Activated CD4-positive, alpha-beta memory T cell treated with anti-CD3 and anti-CD28 coated beads, Interleukin-2, amount 10 ng/mL, durations not matched to agents 7 days and 5 days (primary cell): ENCODE data around the gene LIMS2. TPM values are rescaled to one million over a fixed set of nuclear protein-coding genes. Genes with fewer than 3 reads are reported as not detected.

Experiments used
- CTCF ChIA-PET: fragments of 350-600 bp; sonication (Branson Sonifier 250); formaldehyde crosslinking; loops from one replicate; lab custom pipeline; 2021; ENCODE audit warnings: antibody characterized with exemption, inconsistent platforms; lab: Charles Lee
- POLR2A ChIA-PET: fragments of 350-600 bp; sonication (Branson Sonifier 250); formaldehyde crosslinking; loops from one replicate; lab custom pipeline; 2021; ENCODE audit warnings: antibody characterized with exemption; lab: Charles Lee
- DNase-seq: peaks from one replicate; pipeline ENCODE4 v3.0.0-alpha.2; 2020
- H3K27ac Mint-ChIP-seq: one replicate; pipeline ENCODE4 v1.8.0; 2021; ENCODE audit warnings: mild to moderate bottlenecking, mixed read lengths
- H3K27me3 Mint-ChIP-seq: one replicate; pipeline ENCODE4 v1.8.0; 2021; ENCODE audit warnings: mixed read lengths
- H3K36me3 Mint-ChIP-seq: one replicate; pipeline ENCODE4 v1.8.0; 2021; ENCODE audit warnings: low read depth, mixed read lengths
- H3K4me1 Mint-ChIP-seq: one replicate; pipeline ENCODE4 v1.8.0; 2021; ENCODE audit warnings: mixed read lengths
- H3K4me3 Mint-ChIP-seq: one replicate; pipeline ENCODE4 v1.8.0; 2021; ENCODE audit warnings: mild to moderate bottlenecking, mixed read lengths
- H3K9me3 Mint-ChIP-seq: one replicate; pipeline ENCODE4 v1.8.0; 2021; ENCODE audit warnings: mixed read lengths
- total RNA-seq, 2 experiments: library from RNA; stranded (reverse); gene quantifications; one replicate each; pipeline ENCODE4 v1.2.3, GENCODE V29; 2021

Gene LIMS2
- total RNA-seq, 2 experiments from 2014 or later, result 15.0 to 15.5 TPM

DNA sequence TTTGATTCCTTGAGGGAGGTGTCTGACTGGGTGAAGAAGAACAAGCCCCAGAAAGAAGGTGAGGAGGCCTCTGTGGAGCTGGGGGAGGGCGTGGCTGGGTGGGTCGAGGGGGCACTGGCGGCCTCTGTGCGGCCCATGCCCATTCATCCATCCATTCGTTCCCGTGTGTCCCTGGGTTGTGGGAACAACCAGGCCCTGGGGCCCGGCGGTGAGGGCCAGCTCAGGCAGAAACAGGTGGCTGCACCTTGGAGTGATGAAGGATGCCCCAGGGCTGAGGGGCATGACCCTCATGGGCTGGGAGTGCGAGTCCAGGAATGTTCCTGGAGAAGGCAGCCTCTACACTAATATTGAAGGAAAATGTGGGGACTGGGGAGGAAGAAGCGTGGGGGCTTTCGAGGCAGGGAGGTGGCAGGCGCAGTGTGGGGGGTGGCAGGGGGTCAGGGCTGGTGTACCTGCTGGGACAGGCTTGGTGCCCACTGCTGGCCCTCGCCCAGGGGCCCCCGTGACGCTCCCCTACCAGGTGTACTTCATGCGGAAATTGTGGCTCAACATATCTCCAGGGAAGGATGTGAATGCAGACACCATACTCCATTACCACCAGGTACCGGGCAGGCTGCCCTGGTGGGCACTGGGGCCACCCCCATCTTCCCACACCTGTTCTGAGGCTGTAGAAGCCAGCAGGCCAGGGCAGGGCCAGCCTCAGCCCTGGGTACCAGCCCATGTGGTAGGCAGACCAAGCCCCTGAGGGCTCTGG is 40.5 kb downstream of the LIMS2 start:
- H3K27me3 Mint-ChIP-seq, result no peaks in the 10 kb centered on the region
- H3K36me3 Mint-ChIP-seq, result no peaks in the 10 kb centered on the region
- peaks cover 29% of the 10 kb centered on the region for H3K4me1 Mint-ChIP-seq
- no peak overlapping the region for H3K4me3 Mint-ChIP-seq
- H3K9me3 Mint-ChIP-seq, result no peaks in the 10 kb centered on the region
- ChIA-PET CTCF (no interaction called here), POLR2A (no interaction called here)
- no peak overlapping the region for H3K27ac Mint-ChIP-seq
- DNase-seq, result no peak

DNA sequence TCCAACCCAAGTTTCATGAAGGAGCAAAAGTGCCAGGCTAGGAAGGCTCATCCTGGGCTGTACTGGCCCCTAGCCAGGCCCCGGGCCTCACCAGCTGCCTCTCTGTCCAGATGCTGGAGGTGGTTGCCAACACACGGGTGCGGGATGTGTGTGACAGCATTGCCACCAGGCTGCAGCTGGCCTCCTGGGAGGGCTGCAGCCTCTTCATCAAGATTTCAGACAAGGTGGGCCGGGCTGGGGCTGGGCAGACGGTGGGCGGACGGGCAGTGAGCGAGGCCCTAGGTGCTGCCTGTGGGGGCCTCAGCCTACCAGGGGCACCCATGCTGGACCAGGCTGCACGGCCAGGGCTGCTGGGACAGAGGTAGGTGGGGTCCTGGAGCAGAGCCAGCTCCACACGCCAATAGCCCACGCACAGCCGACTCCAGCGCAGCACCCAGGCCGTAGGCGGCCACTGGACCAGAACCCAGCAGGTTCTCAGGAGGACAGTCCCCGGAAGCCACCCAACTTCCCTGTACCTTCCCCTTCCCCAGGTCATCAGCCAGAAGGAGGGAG is 41.2 kb downstream of the LIMS2 start:
- CTCF ChIA-PET, result no interaction called here
- POLR2A ChIA-PET, result no interaction called here
- no peaks in the 10 kb centered on the region for H3K27me3 Mint-ChIP-seq
- no peak overlapping the region for H3K4me3 Mint-ChIP-seq
- no peaks in the 10 kb centered on the region for H3K9me3 Mint-ChIP-seq
- H3K27ac Mint-ChIP-seq, result no peak overlapping the region
- H3K36me3 Mint-ChIP-seq, result no peaks in the 10 kb centered on the region
- H3K4me1 Mint-ChIP-seq, result peaks cover 26% of the 10 kb centered on the region
- DNase-seq, result no peak

DNA sequence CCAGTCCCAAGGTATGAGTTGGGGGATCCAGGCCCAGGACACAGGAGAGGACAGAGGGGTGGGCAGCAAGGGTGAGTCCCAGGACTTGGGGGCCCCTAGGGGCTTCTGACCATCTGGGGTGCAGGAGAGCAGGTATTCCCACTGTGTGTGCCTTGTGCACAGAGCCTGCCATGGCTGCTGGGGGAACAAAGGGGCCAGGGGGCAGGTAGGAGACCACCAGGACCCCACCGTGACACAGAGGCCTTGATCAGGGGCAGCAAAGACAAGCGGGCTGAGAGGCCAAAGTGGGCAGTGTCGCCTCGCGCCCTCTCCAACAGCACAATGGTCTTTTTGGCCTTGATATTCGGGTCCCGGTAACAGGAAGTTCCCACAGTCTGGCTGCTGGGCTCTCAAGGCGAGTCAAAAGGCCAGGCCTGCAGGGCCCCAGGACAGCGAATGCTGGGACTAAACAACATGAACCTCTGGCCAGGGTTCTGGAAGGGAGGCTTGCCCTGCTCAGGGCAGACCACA is 41.7 kb downstream of the LIMS2 start:
- no peaks in the 10 kb centered on the region for H3K27me3 Mint-ChIP-seq
- peaks cover 20% of the 10 kb centered on the region for H3K4me1 Mint-ChIP-seq
- H3K9me3 Mint-ChIP-seq, result no peaks in the 10 kb centered on the region
- POLR2A ChIA-PET, result no interaction called here
- H3K4me3 Mint-ChIP-seq, result no peak overlapping the region
- CTCF ChIA-PET, result no interaction called here
- H3K27ac Mint-ChIP-seq, result no peak overlapping the region
- no peaks in the 10 kb centered on the region for H3K36me3 Mint-ChIP-seq
- DNase-seq, result no peak

DNA sequence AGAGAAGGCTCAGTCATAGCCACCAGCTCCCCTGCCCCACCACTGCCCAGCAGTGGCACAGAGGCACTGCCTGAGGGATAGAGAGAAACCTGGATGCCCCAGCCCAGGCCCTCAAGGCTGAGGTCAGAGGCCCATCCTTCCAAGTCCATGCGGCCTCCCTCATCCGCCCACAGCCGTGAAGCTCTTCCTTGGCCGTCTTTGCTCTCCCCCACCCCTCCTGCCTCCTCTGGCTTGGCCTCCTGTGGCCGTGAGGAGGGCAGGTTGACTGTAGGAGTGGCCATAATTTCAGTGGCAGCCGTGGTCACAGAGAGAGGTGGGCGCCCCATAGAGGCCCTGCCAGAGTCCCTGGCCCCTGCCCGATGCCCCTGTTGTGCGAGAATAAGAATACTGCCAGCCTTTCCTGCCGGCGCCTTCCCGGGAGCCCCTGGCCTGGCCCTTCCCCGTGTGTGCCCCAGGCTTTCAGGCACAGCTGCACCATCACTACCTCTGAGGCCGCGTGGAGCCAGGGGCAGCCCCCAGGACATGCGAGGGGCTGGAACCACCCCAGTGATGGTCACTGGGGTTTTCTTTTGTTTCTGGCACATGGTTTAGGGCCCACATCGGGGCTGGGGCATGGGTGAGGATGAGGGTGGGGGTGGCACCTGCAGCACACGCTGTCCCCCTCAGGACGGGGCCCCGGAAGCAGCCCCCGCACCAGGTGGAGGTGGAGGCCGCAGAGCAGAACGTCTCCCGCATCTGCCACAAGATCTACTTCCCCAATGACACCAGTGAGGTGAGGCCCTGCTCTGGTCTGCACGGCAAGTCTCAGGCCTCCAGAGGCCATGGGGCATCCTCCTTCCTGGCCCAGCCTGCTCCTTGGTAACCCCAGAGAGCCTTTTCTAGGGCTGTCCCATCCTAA is 42.5 kb downstream of the LIMS2 start:
- Mint-ChIP-seq H3K4me3 (no peak overlapping the region), H3K36me3 (no peaks in the 10 kb centered on the region), H3K9me3 (no peaks in the 10 kb centered on the region), H3K4me1 (peaks cover 13% of the 10 kb centered on the region), H3K27me3 (no peaks in the 10 kb centered on the region), H3K27ac (no peak overlapping the region)
- no peak for DNase-seq
- CTCF ChIA-PET, result interaction anchor here (1.1 kb wide), 1 partner anchor 17 kb away, joined by 4 read pairs; no protein-coding TSS in a partner anchor
- POLR2A ChIA-PET, result no interaction called here

DNA sequence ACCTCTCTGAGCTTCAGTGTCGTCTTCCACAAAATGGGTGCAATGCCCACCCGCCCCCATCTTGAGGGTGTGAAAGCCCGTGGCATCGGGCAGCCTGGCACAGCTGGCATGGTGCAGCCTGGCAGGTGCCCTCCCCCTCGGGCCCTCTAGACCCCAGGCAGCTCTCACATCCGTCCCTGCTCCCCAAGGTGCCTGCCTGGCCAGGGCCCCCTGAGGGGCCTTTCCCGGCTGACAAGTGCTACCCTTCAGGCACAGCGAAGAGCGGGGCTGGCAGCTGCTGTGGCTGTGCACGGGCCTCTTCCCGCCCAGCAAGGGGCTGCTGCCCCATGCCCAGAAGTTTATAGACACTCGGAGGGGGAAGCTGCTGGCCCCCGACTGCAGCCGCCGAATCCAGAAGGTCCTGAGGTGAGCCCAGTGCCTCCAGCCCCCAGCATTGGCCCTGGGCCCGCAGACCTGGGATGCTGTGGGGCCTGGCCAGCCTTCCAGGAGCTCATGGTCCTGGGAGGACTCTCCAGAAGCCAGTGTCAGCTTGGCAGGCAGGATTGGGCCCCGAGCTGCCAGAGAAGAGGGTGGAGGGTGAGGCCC is 43.2 kb downstream of the LIMS2 start:
- CTCF ChIA-PET, result interaction anchor here (1.1 kb wide), 1 partner anchor 18 kb away, joined by 4 read pairs; no protein-coding TSS in a partner anchor
- H3K4me1 Mint-ChIP-seq, result peaks cover 7% of the 10 kb centered on the region
- H3K27ac Mint-ChIP-seq, result no peak overlapping the region
- H3K4me3 Mint-ChIP-seq, result no peak overlapping the region
- H3K36me3 Mint-ChIP-seq, result no peaks in the 10 kb centered on the region
- DNase-seq, result no peak
- no peaks in the 10 kb centered on the region for H3K27me3 Mint-ChIP-seq
- H3K9me3 Mint-ChIP-seq, result no peaks in the 10 kb centered on the region
- POLR2A ChIA-PET, result interaction anchor here (1.2 kb wide), 1 partner anchor 39 kb away, joined by 3 read pairs; no protein-coding TSS in a partner anchor

DNA sequence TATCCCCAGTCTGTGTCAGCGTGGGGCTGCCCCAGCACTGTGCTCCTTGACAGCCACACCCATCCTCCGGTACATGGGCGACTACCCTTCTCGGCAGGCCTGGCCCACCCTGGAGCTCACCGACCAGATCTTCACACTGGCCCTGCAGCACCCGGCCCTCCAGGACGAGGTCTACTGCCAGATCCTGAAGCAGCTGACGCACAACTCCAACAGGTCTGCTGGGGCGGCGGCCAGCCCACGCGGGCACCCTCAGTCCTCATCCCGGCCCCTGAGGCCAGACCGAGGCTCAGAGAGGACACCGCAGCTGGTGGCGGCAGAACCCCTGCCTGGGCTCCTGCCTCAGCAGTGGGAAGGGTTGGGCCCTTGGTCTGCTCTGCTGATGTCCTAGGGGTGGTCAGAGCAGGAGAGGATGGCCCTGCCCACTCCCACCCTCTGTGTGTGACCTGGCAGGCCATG is 43.8 kb downstream of the LIMS2 start:
- ChIA-PET POLR2A (interaction anchor here (1.2 kb wide), 1 partner anchor 39 kb away, joined by 3 read pairs; no protein-coding TSS in a partner anchor), CTCF (interaction anchor here (1.1 kb wide), 1 partner anchor 18 kb away, joined by 4 read pairs; no protein-coding TSS in a partner anchor)
- peaks cover 4% of the 10 kb centered on the region for H3K4me1 Mint-ChIP-seq
- no peak overlapping the region for H3K27ac Mint-ChIP-seq
- H3K27me3 Mint-ChIP-seq, result no peaks in the 10 kb centered on the region
- no peak overlapping the region for H3K4me3 Mint-ChIP-seq
- no peaks in the 10 kb centered on the region for H3K36me3 Mint-ChIP-seq
- no peak for DNase-seq
- H3K9me3 Mint-ChIP-seq, result no peaks in the 10 kb centered on the region

DNA sequence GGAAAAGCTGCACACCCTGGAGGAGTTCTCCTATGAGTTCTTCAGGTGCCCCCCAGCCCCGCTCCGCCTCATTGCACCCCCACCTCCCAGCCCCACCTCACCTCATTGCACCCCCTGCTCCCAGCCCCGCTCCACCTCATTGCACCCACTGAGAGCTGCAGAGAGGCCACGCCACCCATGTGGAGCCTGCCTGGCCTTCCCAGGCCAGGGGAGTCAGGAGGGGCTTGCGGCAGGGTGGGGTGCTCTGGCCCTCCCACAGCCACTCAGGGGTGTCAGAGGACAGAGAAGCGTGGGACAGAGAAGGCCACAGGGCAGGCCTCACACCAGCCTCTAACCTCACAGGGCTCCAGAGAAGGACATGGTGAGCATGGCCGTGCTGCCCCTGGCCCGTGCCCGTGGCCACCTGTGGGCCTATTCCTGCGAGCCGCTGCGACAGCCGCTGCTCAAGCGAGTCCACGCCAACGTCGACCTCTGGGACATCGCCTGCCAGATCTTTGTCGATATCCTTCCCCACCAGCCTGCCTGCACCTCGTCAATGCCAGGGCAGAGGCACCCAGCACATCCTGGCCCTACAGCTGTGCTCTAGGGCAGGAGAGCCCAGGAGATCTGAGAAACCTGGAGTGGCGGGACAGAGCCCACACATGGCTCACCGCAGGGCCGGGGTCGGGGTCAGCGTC is 44.3 kb downstream of the LIMS2 start:
- ChIA-PET POLR2A (interaction anchor here (1.2 kb wide), 1 partner anchor 38 kb away, joined by 3 read pairs; no protein-coding TSS in a partner anchor), CTCF (no interaction called here)
- no peaks in the 10 kb centered on the region for H3K9me3 Mint-ChIP-seq
- no peak overlapping the region for H3K27ac Mint-ChIP-seq
- no peaks in the 10 kb centered on the region for H3K4me1 Mint-ChIP-seq
- no peaks in the 10 kb centered on the region for H3K36me3 Mint-ChIP-seq
- H3K4me3 Mint-ChIP-seq, result no peak overlapping the region
- no peaks in the 10 kb centered on the region for H3K27me3 Mint-ChIP-seq
- DNase-seq, result no peak

DNA sequence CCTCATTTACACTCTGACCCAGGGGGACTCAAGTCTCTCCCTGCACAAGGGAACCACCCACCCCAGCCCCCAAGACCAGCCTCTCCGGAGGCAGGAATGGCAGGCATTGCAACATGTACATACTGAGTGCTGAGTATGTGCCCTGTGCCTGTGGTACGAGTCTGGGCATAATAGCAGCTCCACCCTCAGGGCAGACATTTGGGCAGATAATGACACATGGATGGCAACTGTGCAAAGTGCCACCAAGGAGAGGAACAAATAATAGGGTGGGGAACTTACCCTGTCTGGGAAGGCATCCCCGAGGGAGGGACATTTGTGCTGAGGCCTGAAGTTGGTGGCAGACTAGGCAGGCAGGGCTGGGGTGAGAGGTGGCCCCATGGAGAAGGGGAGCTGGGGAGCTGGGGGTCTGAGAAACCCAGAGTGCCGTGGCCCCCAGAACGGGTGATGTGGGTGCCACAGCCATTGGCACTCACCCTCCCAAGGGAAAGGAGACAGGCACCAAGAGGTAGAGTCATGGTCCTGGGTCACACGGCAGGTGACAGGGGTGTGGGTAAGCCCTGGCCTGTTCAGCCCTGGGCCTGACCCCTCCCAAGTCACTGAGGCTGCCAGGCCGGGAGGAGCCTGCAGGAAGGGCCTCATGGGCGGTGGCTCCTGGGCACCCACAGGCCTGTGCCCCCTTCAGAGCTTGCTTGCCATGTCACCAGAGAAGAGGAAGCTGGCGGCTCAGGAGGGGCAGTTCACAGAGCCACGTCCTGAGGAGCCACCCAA is 45.0 kb downstream of the LIMS2 start:
- Mint-ChIP-seq H3K27me3 (no peaks in the 10 kb centered on the region), H3K4me3 (no peak overlapping the region), H3K4me1 (no peaks in the 10 kb centered on the region), H3K9me3 (no peaks in the 10 kb centered on the region), H3K27ac (no peak overlapping the region), H3K36me3 (no peaks in the 10 kb centered on the region)
- POLR2A ChIA-PET, result no interaction called here
- CTCF ChIA-PET, result interaction anchor here (1.1 kb wide), 1 partner anchor 20 kb away, joined by 3 read pairs; no protein-coding TSS in a partner anchor
- no peak for DNase-seq

DNA sequence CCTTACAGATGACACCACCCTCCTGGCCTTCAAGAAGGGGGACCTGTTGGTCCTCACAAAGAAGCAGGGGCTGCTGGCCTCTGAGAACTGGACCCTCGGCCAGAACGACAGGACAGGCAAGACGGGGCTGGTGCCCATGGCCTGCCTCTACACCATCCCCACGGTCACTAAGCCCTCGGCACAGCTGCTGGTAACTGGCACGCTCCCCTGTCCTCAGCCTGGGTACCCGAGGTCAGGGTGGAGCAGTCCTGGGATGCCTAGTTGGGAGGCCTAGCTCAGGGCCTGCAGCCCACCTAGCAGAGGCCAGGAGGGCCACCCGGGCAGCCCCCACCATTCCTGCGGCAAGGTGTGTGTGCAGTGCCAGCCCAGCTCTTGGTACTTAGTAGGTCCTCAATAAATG is 45.7 kb downstream of the LIMS2 start:
- Mint-ChIP-seq H3K36me3 (no peaks in the 10 kb centered on the region), H3K4me3 (no peak overlapping the region), H3K27ac (no peak overlapping the region), H3K9me3 (no peaks in the 10 kb centered on the region), H3K4me1 (no peaks in the 10 kb centered on the region), H3K27me3 (no peaks in the 10 kb centered on the region)
- DNase-seq, result no peak
- ChIA-PET POLR2A (no interaction called here), CTCF (interaction anchor here (1.1 kb wide), 1 partner anchor 21 kb away, joined by 3 read pairs; no protein-coding TSS in a partner anchor)

DNA sequence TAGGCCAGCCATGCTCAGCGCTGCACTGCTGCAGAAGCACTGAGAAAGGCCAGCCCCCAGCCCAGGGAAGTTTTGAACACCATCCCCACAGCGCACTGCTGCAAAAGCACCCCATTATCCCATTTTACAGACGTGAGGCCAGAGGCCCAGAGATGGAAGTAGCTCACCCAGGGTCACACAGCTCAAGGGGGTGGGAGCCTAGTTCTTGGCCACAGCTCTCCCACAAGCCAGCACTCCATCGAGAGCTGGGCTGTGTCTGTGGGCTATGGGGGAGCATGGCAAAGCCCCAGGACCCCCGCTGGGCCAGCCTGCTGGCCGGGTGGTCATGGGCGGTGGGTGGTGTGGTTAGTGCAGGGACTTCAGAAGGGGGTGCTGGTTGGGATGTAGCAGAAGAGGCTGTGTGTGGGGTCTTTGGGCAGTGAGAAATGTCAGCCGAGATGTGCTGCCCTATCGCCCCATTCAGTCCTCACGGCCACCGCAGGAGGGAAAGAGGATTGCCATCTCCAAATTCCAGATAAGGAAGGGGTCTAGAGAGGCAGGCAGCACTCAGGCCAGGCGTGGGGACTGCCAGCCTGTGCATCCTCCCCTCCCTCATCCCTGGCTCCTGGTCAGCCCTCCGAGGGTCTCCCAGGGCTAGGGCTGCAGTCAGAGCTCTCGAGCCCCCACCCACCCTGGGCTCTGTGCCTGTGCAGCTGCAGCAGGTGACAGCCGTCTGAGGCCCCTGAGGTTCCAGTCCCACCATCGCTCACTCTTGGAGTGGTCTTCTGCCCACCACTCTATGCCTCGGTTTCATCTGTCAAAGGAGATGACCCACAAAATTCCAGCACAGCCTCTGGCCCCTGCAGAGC is 46.3 kb downstream of the LIMS2 start:
- no peaks in the 10 kb centered on the region for H3K36me3 Mint-ChIP-seq
- no peaks in the 10 kb centered on the region for H3K4me1 Mint-ChIP-seq
- H3K9me3 Mint-ChIP-seq, result no peaks in the 10 kb centered on the region
- POLR2A ChIA-PET, result no interaction called here
- no peak overlapping the region for H3K27ac Mint-ChIP-seq
- DNase-seq, result no peak
- H3K27me3 Mint-ChIP-seq, result no peaks in the 10 kb centered on the region
- H3K4me3 Mint-ChIP-seq, result no peak overlapping the region
- CTCF ChIA-PET, result interaction anchor here (1.1 kb wide), 1 partner anchor 21 kb away, joined by 3 read pairs; no protein-coding TSS in a partner anchor
